ENCODE results near the gene SV2C. TPM values are rescaled to one million over a fixed set of nuclear protein-coding genes. Genes with fewer than 3 reads are reported as not detected.

Gene SV2C
- total and polyA plus RNA-seq, 2 donors (not counting 1 experiment from before 2014, with no cell fraction given): not detected

DNA sequence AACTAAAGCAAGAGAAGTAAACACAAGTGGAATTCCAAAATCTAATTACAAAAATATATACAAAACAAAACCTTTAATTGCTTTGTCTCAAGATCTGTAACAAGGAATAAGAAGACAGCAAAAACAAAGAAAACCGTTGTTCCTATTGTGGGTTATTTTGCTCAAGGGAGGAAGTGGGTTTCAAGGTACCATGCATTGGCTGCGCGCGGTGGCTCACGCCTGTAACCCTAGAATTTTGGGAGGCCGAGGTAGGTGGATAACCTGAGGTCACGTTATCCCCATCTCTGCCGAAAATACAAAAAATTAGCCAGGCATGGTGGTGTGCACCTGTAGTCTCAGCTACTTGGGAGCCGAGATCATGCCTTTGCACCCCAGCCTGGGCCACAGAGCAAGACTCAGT is 307.8 kb downstream of the SV2C start:
- Histone ChIP-seq H3K36me3 (replicated peaks in 1 of 2; ENCODE audit: control extremely low read depth in 1 of 2, control insufficient read depth in 1 of 2, extremely low read depth in 1 of 2, insufficient read depth in 2 of 2, low read length in 1 of 2) (no peaks in the 10 kb centered on the region), H3K27me3 (replicated peaks in 1 of 4; ENCODE audit: control extremely low read depth in 1 of 4, control insufficient read depth in 3 of 4, insufficient read depth in 4 of 4, low read length in 3 of 4) (no peaks in the 10 kb centered on the region), H3K9ac (ENCODE audit: low read length) (no peak overlapping the region), H3K4me1 (ENCODE audit: control insufficient read depth in 2 of 2, insufficient read depth in 2 of 2, low read length in 2 of 2) (peaks cover 13 to 17% of the 10 kb centered on the region in 2 donors), H4K20me1 (ENCODE audit: control insufficient read depth, insufficient read depth, low read length, poor library complexity, severe bottlenecking) (no peaks in the 10 kb centered on the region), H3K4me3 (ENCODE audit: control extremely low read depth in 1 of 5, extremely low read depth in 1 of 5, insufficient read depth in 1 of 5, low read depth in 2 of 5, low read length in 4 of 5) (no peak overlapping the region), H2AFZ (ENCODE audit: insufficient read depth, low read depth, low read length, poor library complexity, severe bottlenecking) (no peak overlapping the region), H3K9me3 (ENCODE audit: control extremely low read depth in 1 of 3, control insufficient read depth in 2 of 3, insufficient read depth in 1 of 3, low read length in 2 of 3) (peaks cover 0 to 4% (median 0%) of the 10 kb centered on the region in 3 donors), H3K4me2 (replicated peaks; ENCODE audit: low read depth, low read length, poor library complexity, severe bottlenecking) (peak overlapping the region; percentile 39), H3K79me2 (ENCODE audit: control insufficient read depth, insufficient read depth, low read length) (no peaks in the 10 kb centered on the region), H3K27ac (ENCODE audit: low read length in 2 of 2) (no peak overlapping the region)
- WGBS (ENCODE audit: insufficient coverage): 22% methylated on average over 9 of the region's 9 CpGs
- intact Hi-C loops (cut with micrococcal nuclease): no loop called here
- H3K27me3 Mint-ChIP-seq: peaks cover 16% of the 10 kb centered on the region
- TF ChIP-seq, protein P1, sequence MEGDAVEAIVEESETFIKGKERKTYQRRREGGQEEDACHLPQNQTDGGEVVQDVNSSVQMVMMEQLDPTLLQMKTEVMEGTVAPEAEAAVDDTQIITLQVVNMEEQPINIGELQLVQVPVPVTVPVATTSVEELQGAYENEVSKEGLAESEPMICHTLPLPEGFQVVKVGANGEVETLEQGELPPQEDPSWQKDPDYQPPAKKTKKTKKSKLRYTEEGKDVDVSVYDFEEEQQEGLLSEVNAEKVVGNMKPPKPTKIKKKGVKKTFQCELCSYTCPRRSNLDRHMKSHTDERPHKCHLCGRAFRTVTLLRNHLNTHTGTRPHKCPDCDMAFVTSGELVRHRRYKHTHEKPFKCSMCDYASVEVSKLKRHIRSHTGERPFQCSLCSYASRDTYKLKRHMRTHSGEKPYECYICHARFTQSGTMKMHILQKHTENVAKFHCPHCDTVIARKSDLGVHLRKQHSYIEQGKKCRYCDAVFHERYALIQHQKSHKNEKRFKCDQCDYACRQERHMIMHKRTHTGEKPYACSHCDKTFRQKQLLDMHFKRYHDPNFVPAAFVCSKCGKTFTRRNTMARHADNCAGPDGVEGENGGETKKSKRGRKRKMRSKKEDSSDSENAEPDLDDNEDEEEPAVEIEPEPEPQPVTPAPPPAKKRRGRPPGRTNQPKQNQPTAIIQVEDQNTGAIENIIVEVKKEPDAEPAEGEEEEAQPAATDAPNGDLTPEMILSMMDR (IDR thresholded peaks at IDR 0.05): no peak
- no peak for TF ChIP-seq EZH2 (IDR thresholded peaks at IDR 0.05; ENCODE audit: borderline replicate concordance, insufficient read depth, low read depth, low read length, poor library complexity, severe bottlenecking)
- no peak overlapping the region for H3K27ac Mint-ChIP-seq
- peaks cover 12% of the 10 kb centered on the region for H3K4me1 Mint-ChIP-seq
- POLR2A ChIA-PET: no interaction called here
- no peak overlapping the region for H3K4me3 Mint-ChIP-seq
- DNase-seq (no peak), ATAC-seq (ENCODE audit: low read depth) (no peak)
- no peaks in the 10 kb centered on the region for H3K9me3 Mint-ChIP-seq (ENCODE audit: insufficient read depth)
- CTCF ChIA-PET: no interaction called here

DNA sequence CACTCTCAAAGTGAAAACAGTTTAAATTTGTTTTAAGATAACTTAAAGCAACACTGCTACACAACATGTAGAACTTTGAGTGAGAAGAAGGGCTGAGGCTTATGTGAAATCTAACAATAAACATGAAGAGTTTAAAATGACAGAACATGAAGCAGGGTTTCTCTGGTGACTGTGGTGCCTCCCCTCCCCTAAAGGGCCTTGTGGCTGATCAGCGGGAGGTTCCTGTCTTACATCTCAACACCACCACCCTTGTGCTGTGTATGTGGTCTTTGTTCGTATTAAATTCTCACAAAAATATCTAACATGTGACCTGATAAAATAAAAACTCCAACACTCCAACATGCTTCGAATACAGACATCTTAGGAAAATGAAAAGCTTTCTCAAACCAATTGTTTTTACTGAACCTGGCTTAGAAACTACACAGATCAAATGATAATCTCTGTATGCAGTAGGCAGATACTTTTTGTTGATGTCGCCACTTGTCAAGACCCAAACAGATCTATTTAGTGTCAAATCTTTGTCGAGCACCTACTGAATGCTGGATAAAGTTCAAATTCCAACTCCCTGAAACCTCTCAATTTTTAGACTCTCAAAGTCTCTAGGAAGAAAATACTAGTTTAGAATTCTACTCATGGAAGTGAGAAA is 310.0 kb downstream of the SV2C start:
- DNase-seq: no peak
- WGBS (ENCODE audit: insufficient coverage): 100% methylated on average over 1 of the region's 5 CpGs
- no peaks in the 10 kb centered on the region for H3K9me3 Mint-ChIP-seq (ENCODE audit: insufficient read depth)
- H3K79me2 ChIP-seq (ENCODE audit: control insufficient read depth, insufficient read depth, low read length): no peaks in the 10 kb centered on the region
- H3K4me1 ChIP-seq (ENCODE audit: control insufficient read depth in 2 of 2, insufficient read depth in 2 of 2, low read length in 2 of 2): peaks cover 13 to 17% of the 10 kb centered on the region in 2 donors
- peaks cover 20% of the 10 kb centered on the region for H3K27me3 Mint-ChIP-seq
- TF ChIP-seq, protein P1 (IDR thresholded peaks at IDR 0.05): no peak
- no peak for TF ChIP-seq EZH2 (IDR thresholded peaks at IDR 0.05; ENCODE audit: borderline replicate concordance, insufficient read depth, low read depth, low read length, poor library complexity, severe bottlenecking)
- H3K4me3 Mint-ChIP-seq: no peak overlapping the region
- CTCF ChIA-PET: interaction anchor here (0.7 kb wide), 1 partner anchor 55 kb away, joined by 3 read pairs; no protein-coding TSS in a partner anchor
- ATAC-seq (ENCODE audit: low read depth): no peak
- no peaks in the 10 kb centered on the region for H3K36me3 ChIP-seq (replicated peaks in 1 of 2; ENCODE audit: control extremely low read depth in 1 of 2, control insufficient read depth in 1 of 2, extremely low read depth in 1 of 2, insufficient read depth in 2 of 2, low read length in 1 of 2)
- no peak overlapping the region for H3K9ac ChIP-seq (ENCODE audit: low read length)
- H3K4me2 ChIP-seq (replicated peaks; ENCODE audit: low read depth, low read length, poor library complexity, severe bottlenecking): no peak overlapping the region
- intact Hi-C loops (cut with micrococcal nuclease): no loop called here
- POLR2A ChIA-PET: no interaction called here
- no peak overlapping the region for H2AFZ ChIP-seq (ENCODE audit: insufficient read depth, low read depth, low read length, poor library complexity, severe bottlenecking)
- no peak overlapping the region for H3K27ac ChIP-seq (ENCODE audit: low read length in 2 of 2)
- peak overlapping the region; percentile 16 for H3K27ac Mint-ChIP-seq
- H3K9me3 ChIP-seq (ENCODE audit: control extremely low read depth in 1 of 3, control insufficient read depth in 2 of 3, insufficient read depth in 1 of 3, low read length in 2 of 3): peaks cover 0 to 4% (median 0%) of the 10 kb centered on the region in 3 donors
- H3K4me1 Mint-ChIP-seq: peaks cover 12% of the 10 kb centered on the region
- no peaks in the 10 kb centered on the region for H3K27me3 ChIP-seq (replicated peaks in 1 of 4; ENCODE audit: control extremely low read depth in 1 of 4, control insufficient read depth in 3 of 4, insufficient read depth in 4 of 4, low read length in 3 of 4)
- no peaks in the 10 kb centered on the region for H4K20me1 ChIP-seq (ENCODE audit: control insufficient read depth, insufficient read depth, low read length, poor library complexity, severe bottlenecking)
- H3K4me3 ChIP-seq (ENCODE audit: control extremely low read depth in 1 of 5, extremely low read depth in 1 of 5, insufficient read depth in 1 of 5, low read depth in 2 of 5, low read length in 4 of 5): no peak overlapping the region
